ENCODE data around the gene C1QTNF2. TPM values are rescaled to one million over a fixed set of nuclear protein-coding genes. Genes with fewer than 3 reads are reported as not detected.
"Not testable (repeated sequence)": the region's sequence is repeated elsewhere in the genome, so short reads cannot be mapped to it uniquely, and the experiment has no call there.

Gene C1QTNF2
- total RNA-seq, 1 donor from 2014 or later, result 0.62 TPM

GRCh38 chr5:160348080-160348479, 22.3 kb downstream of the C1QTNF2 start:
- no peaks in the 10 kb centered on the region for H3K27me3 Mint-ChIP-seq (ENCODE audit: low read depth)
- no peak for DNase-seq (ENCODE audit: low spot score)

GRCh38 chr5:160347448-160347847, 23.0 kb downstream of the C1QTNF2 start:
- TF ChIP-seq CTCF (IDR thresholded peaks at IDR 0.05), result no peak
- no peaks in the 10 kb centered on the region for H3K9me3 Mint-ChIP-seq (ENCODE audit: low read depth)
- no peaks in the 10 kb centered on the region for H3K36me3 Mint-ChIP-seq (ENCODE audit: low read depth)
- no peak overlapping the region for H3K4me3 Mint-ChIP-seq (ENCODE audit: unreplicated experiment)
- peaks cover 2% of the 10 kb centered on the region for H3K4me1 Mint-ChIP-seq (ENCODE audit: low read depth)
- H3K27me3 Mint-ChIP-seq (ENCODE audit: low read depth), result no peaks in the 10 kb centered on the region
- no peak for DNase-seq (ENCODE audit: low spot score)
- H3K27ac Mint-ChIP-seq (ENCODE audit: unreplicated experiment), result no peak overlapping the region

More at GRCh38 chr5:160348080-160348479, 22.3 kb downstream of the C1QTNF2 start:
- H3K27ac Mint-ChIP-seq (ENCODE audit: unreplicated experiment), result no peak overlapping the region
- H3K4me1 Mint-ChIP-seq (ENCODE audit: low read depth), result peaks cover 2% of the 10 kb centered on the region
- H3K4me3 Mint-ChIP-seq (ENCODE audit: unreplicated experiment), result no peak overlapping the region
- no peaks in the 10 kb centered on the region for H3K9me3 Mint-ChIP-seq (ENCODE audit: low read depth)
- no peaks in the 10 kb centered on the region for H3K36me3 Mint-ChIP-seq (ENCODE audit: low read depth)
- no peak for TF ChIP-seq CTCF (IDR thresholded peaks at IDR 0.05)

GRCh38 chr5:160342413-160342941, 27.9 kb downstream of the C1QTNF2 start:
- no peak for TF ChIP-seq CTCF (IDR thresholded peaks at IDR 0.05)
- Mint-ChIP-seq H3K4me1 (ENCODE audit: low read depth) (peaks cover 2% of the 10 kb centered on the region), H3K27ac (ENCODE audit: unreplicated experiment) (no peak overlapping the region), H3K27me3 (ENCODE audit: low read depth) (no peaks in the 10 kb centered on the region), H3K4me3 (ENCODE audit: unreplicated experiment) (no peak overlapping the region), H3K9me3 (ENCODE audit: low read depth) (no peaks in the 10 kb centered on the region), H3K36me3 (ENCODE audit: low read depth) (no peaks in the 10 kb centered on the region)
- DNase-seq (ENCODE audit: low spot score), result no peak

GRCh38 chr5:160341309-160341870, 29.0 kb downstream of the C1QTNF2 start:
- no peak for DNase-seq (ENCODE audit: low spot score)
- no peak for TF ChIP-seq CTCF (IDR thresholded peaks at IDR 0.05)
- Mint-ChIP-seq H3K36me3 (ENCODE audit: low read depth) (no peaks in the 10 kb centered on the region), H3K4me1 (ENCODE audit: low read depth) (peaks cover 2% of the 10 kb centered on the region), H3K4me3 (ENCODE audit: unreplicated experiment) (no peak overlapping the region), H3K27ac (ENCODE audit: unreplicated experiment) (no peak overlapping the region), H3K27me3 (ENCODE audit: low read depth) (no peaks in the 10 kb centered on the region), H3K9me3 (ENCODE audit: low read depth) (no peaks in the 10 kb centered on the region)

GRCh38 chr5:160340513-160340912, 29.9 kb downstream of the C1QTNF2 start:
- H3K36me3 Mint-ChIP-seq (ENCODE audit: low read depth); H3K4me3 Mint-ChIP-seq (ENCODE audit: unreplicated experiment); H3K27me3 Mint-ChIP-seq (ENCODE audit: low read depth); H3K27ac Mint-ChIP-seq (ENCODE audit: unreplicated experiment); H3K4me1 Mint-ChIP-seq (ENCODE audit: low read depth); DNase-seq (ENCODE audit: low spot score); H3K9me3 Mint-ChIP-seq (ENCODE audit: low read depth): not testable (repeated sequence)
